Effector memory CD8-positive, alpha-beta T cell (primary cell): ENCODE data around the gene SSBP1.
A peak's percentile ranks its signal among the peaks of the same experiment; 100 is the strongest.
"Not testable (repeated sequence)": the region's sequence is repeated elsewhere in the genome, so short reads cannot be mapped to it uniquely, and the experiment has no call there.

Source experiments
- ATAC-seq: fragments of 150-1000 bp; cut with Tn5 transposase; replicated peaks from 2 replicates; pipeline ENCODE4 v1.10.0; 2021; ENCODE audit warnings: mild to moderate bottlenecking, moderate library complexity
- DNase-seq, 3 experiments: peaks; one replicate each; pipeline ENCODE4 v3.0.0; 2021
- H3K27ac Mint-ChIP-seq, 2 donors: one replicate each; pipeline ENCODE4 v1.8.0; 2022; ENCODE audit warnings: mild to moderate bottlenecking in 2 of 2, mixed read lengths in 2 of 2, moderate library complexity in 2 of 2
- H3K27me3 Mint-ChIP-seq, 2 donors: one replicate each; pipeline ENCODE4 v1.8.0; 2022; ENCODE audit warnings: mixed read lengths in 2 of 2
- H3K36me3 Mint-ChIP-seq: one replicate; pipeline ENCODE4 v1.8.0; 2022; ENCODE audit warnings: mild to moderate bottlenecking, moderate library complexity, mixed read lengths; ENCODE audit not compliant: insufficient read depth
- H3K4me1 Mint-ChIP-seq, 2 donors: one replicate each; pipeline ENCODE4 v1.8.0; 2022; ENCODE audit warnings: low read depth in 2 of 2, mixed read lengths in 2 of 2
- H3K4me3 Mint-ChIP-seq, 2 donors: one replicate each; pipeline ENCODE4 v1.8.0; 2022; ENCODE audit warnings: mild to moderate bottlenecking in 2 of 2, mixed read lengths in 2 of 2, moderate library complexity in 2 of 2
- H3K9me3 Mint-ChIP-seq, 2 donors: one replicate each; pipeline ENCODE4 v1.8.0; 2022; ENCODE audit warnings: mixed read lengths in 2 of 2

SSBP1 gene

DNA sequence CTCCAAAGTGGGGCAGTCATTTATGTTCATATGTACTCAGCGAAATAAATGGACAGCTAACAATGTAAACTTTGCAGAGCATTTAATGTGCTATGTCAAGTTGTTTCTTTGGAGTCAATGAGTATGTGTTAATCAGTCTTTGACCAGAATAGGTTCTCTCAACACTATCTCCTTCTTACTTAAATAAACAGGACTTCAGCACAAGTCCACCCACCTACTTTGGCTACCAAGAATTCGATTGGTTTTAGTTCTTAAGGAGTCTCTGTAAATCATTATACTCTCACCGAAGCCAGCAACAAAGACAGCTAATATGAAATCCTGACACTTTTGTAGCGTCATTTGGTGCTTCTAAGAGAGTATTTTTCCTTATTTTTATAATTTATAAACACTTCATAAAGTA lies 23.1 kb upstream of the SSBP1 start:
- H3K27me3 Mint-ChIP-seq, result no peaks in the 10 kb centered on the region
- no peak overlapping the region for H3K27ac Mint-ChIP-seq

GRCh38 chr7:141715794-141716689 lies 22.1 kb upstream of the SSBP1 start:
- H3K4me3 Mint-ChIP-seq, result no peak overlapping the region
- H3K36me3 Mint-ChIP-seq, result no peaks in the 10 kb centered on the region
- H3K4me1 Mint-ChIP-seq, result peaks cover 3% of the 10 kb centered on the region in 2 donors

More for the DNA sequence above, 23.1 kb upstream of the SSBP1 start:
- ATAC-seq, result no peak
- DNase-seq, result no peak
- Mint-ChIP-seq H3K9me3 (no peaks in the 10 kb centered on the region), H3K36me3 (no peaks in the 10 kb centered on the region), H3K4me1 (peaks cover 3% of the 10 kb centered on the region in 2 donors), H3K4me3 (no peak overlapping the region)

GRCh38 chr7:141717450-141717849 lies 20.7 kb upstream of the SSBP1 start:
- Mint-ChIP-seq H3K27ac (no peak overlapping the region), H3K36me3 (no peaks in the 10 kb centered on the region), H3K4me3 (no peak overlapping the region), H3K9me3 (no peaks in the 10 kb centered on the region), H3K4me1 (no peaks in the 10 kb centered on the region), H3K27me3 (no peaks in the 10 kb centered on the region)
- DNase-seq (no peak), ATAC-seq (no peak)

More at GRCh38 chr7:141715794-141716689, 22.1 kb upstream of the SSBP1 start:
- Mint-ChIP-seq H3K27ac (no peak overlapping the region), H3K27me3 (no peaks in the 10 kb centered on the region), H3K9me3 (no peaks in the 10 kb centered on the region)
- ATAC-seq, result no peak
- no peak for DNase-seq

- Mint-ChIP-seq H3K4me1 (no peaks in the 10 kb centered on the region), H3K27ac (no peak overlapping the region), H3K27me3 (no peaks in the 10 kb centered on the region), H3K4me3 (no peak overlapping the region), H3K9me3 (no peaks in the 10 kb centered on the region), H3K36me3 (no peaks in the 10 kb centered on the region)
- no peak for DNase-seq
- ATAC-seq, result no peak
These were observed 15.6 kb upstream of the SSBP1 start for GRCh38 chr7:141722529-141722928.

- H3K4me1 Mint-ChIP-seq, result no peaks in the 10 kb centered on the region
- ATAC-seq (no peak), DNase-seq (no peak)
- H3K4me3 Mint-ChIP-seq, result no peak overlapping the region
- H3K27ac Mint-ChIP-seq, result no peak overlapping the region
- H3K36me3 Mint-ChIP-seq, result no peaks in the 10 kb centered on the region
- H3K27me3 Mint-ChIP-seq, result no peaks in the 10 kb centered on the region
- no peaks in the 10 kb centered on the region for H3K9me3 Mint-ChIP-seq
These were observed 9.1 kb upstream of the SSBP1 start for GRCh38 chr7:141729020-141729419.

GRCh38 chr7:141731476-141732149 lies 6.5 kb upstream of the SSBP1 start:
- Mint-ChIP-seq H3K27ac (no peak overlapping the region), H3K27me3 (no peaks in the 10 kb centered on the region), H3K36me3 (no peaks in the 10 kb centered on the region), H3K9me3 (no peaks in the 10 kb centered on the region), H3K4me1 (no peaks in the 10 kb centered on the region), H3K4me3 (no peak overlapping the region)
- ATAC-seq, result no peak
- DNase-seq, result no peak

GRCh38 chr7:141737118-141737835 lies 881 bp upstream of the SSBP1 start:
- Mint-ChIP-seq H3K36me3 (peaks cover 34% of the 10 kb centered on the region), H3K4me1 (peaks cover 22 to 24% of the 10 kb centered on the region in 2 donors), H3K27ac (peak overlapping the region; percentile 99), H3K27me3 (no peaks in the 10 kb centered on the region), H3K4me3 (peak overlapping the region; percentile 96 to 99), H3K9me3 (no peaks in the 10 kb centered on the region)
- ATAC-seq (peak; percentile 36), DNase-seq (peak; percentile 31 to 37 (median 33))

DNA sequence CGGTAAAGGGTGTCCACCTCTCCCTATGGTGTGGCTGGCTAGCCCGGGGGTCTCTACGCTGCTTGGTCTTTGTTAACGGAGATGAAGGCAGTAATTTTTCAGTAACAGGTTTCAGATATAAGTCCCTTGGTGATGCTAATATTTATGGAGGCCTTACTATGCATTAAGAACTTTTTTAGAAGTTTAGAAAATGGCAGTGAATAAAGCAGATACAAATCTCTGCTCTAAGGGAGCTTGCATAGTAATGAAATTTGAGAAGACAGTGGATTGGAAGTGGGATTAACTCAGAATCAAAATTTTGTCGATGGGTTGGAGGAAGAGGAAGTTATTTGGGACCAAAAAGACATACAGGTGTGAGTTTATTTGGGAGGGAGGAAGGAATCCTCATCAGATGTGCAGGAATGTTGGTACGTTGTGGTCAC lies 445 bp downstream of the SSBP1 start:
- no peaks in the 10 kb centered on the region for H3K9me3 Mint-ChIP-seq
- H3K36me3 Mint-ChIP-seq, result peaks cover 48% of the 10 kb centered on the region
- no peaks in the 10 kb centered on the region for H3K27me3 Mint-ChIP-seq
- peaks cover 22 to 29% of the 10 kb centered on the region in 2 donors for H3K4me1 Mint-ChIP-seq
- ATAC-seq (no peak), DNase-seq (no peak)
- H3K4me3 Mint-ChIP-seq, result peak overlapping the region; percentile 96 to 99
- H3K27ac Mint-ChIP-seq, result peak overlapping the region; percentile 99

- Mint-ChIP-seq H3K27me3 (no peaks in the 10 kb centered on the region), H3K4me1 (peaks cover 22 to 35% of the 10 kb centered on the region in 2 donors), H3K36me3 (peaks cover 54% of the 10 kb centered on the region), H3K9me3 (no peaks in the 10 kb centered on the region), H3K4me3 (peak overlapping the region; percentile 96 to 99), H3K27ac (peak overlapping the region; percentile 74 to 99)
- no peak for ATAC-seq
- no peak for DNase-seq
These were observed 1.1 kb downstream of the SSBP1 start for GRCh38 chr7:141739250-141739649.

- H3K9me3 Mint-ChIP-seq, result no peaks in the 10 kb centered on the region
- no peaks in the 10 kb centered on the region for H3K27me3 Mint-ChIP-seq
- no peak overlapping the region for H3K4me3 Mint-ChIP-seq
- H3K4me1 Mint-ChIP-seq, result peaks cover 22 to 34% of the 10 kb centered on the region in 2 donors
- peak overlapping the region in 1 of 2 donors; percentile 33 for H3K27ac Mint-ChIP-seq
- ATAC-seq (no peak), DNase-seq (no peak)
- peaks cover 84% of the 10 kb centered on the region for H3K36me3 Mint-ChIP-seq
These were observed 4.1 kb downstream of the SSBP1 start for GRCh38 chr7:141742229-141742628.

DNA sequence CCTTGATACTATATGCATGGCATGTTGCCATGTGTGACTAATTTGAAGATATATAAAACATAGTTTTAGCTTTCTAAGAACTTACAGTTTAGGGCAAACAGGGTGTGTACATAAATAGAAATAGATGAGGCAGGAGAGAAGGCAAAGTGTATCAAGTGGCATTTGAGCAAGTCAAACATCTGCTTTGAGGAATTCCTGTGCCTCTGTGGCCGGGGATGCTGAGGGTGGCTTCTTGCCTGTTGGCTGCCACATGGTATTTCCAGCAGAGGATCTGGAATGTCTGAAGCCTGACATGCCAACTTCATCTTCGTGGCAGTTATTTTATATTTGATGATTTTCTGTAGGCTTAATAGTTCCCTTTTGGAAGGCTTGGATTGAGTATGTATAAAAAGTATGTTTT lies 6.0 kb downstream of the SSBP1 start:
- no peak for ATAC-seq
- Mint-ChIP-seq H3K27me3 (no peaks in the 10 kb centered on the region), H3K36me3 (peaks cover 92% of the 10 kb centered on the region), H3K4me3 (no peak overlapping the region), H3K9me3 (no peaks in the 10 kb centered on the region), H3K27ac (peak overlapping the region in 1 of 2 donors; percentile 44), H3K4me1 (peaks cover 10 to 24% of the 10 kb centered on the region in 2 donors)
- no peak for DNase-seq

GRCh38 chr7:141748396-141748795 lies 10.2 kb downstream of the SSBP1 start:
- Mint-ChIP-seq H3K4me3 (no peak overlapping the region), H3K36me3 (peaks cover 100% of the 10 kb centered on the region), H3K27ac (no peak overlapping the region), H3K4me1 (peaks cover 0 to 6% of the 10 kb centered on the region in 2 donors), H3K9me3 (peaks cover 6 to 8% of the 10 kb centered on the region in 2 donors), H3K27me3 (no peaks in the 10 kb centered on the region)
- ATAC-seq (no peak), DNase-seq (no peak)

DNA sequence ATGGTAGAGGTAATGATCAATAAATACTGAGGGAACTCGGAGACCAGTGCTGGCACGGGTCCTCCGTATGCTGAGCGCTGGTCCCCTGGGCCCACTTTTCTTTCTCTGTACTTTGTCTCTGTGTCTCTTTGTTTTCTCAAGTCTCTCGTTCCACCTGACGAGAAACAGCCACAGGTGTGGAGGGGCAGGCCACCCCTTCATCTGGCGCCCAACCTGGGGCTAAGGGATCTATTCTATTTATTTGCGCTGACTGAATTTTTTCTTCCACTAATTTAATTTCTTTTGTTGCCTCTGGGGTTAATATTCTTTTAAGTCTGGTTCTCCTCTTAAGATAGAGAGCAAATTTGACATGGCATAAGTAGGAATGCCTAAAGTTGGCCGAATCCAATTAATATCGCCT lies 13.7 kb downstream of the SSBP1 start:
- ATAC-seq, H3K4me3 Mint-ChIP-seq, H3K9me3 Mint-ChIP-seq, H3K27me3 Mint-ChIP-seq, H3K27ac Mint-ChIP-seq, H3K4me1 Mint-ChIP-seq, DNase-seq: not testable (repeated sequence)
- peaks cover 73% of the 10 kb centered on the region for H3K36me3 Mint-ChIP-seq
